HL-60/S4 (cell line): ENCODE data around the gene PPL.
"Not testable (repeated sequence)": the region's sequence is repeated elsewhere in the genome, so short reads cannot be mapped to it uniquely, and the experiment has no call there.

ENCODE experiments used
- in situ Hi-C: fragments of 300-500 bp; cut with MboI; formaldehyde crosslinking; loops from 2 replicates; pipeline ENCODE4 v1.14.3; 2022; ENCODE audit warnings: low sequenced_read_pairs

Gene PPL

DNA sequence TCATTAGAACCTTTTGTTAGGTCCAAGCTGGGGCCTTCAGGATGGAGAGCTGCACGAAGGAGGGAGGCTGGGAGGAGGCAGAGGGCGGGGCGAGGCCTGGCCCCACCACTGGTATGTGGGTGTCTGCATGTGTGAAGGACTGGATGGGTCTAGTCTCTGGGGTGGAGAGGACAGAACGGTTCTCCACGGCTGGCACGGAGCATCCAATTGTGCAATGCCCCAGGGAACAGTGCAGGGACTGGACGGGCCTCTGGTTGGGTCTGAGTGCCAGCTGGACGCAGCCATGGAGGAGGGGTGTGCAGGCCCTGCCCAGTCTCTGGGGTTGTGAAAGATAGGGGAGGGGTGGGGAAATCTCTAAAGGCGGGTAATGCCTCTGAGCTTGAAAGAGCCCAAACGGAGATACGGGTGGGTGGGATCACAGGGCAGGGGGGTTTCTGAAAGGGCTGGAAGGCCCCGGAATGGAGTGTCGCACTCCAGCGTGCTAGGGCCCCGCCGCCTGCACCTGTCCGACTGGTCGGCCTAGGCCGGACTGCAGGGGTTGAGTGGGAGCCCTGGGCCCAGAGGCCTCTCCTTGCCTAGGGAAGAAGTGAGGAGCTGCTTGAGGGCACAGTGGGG, 1.6 kb downstream of the PPL start:
- in situ Hi-C loops = no loop called here

DNA sequence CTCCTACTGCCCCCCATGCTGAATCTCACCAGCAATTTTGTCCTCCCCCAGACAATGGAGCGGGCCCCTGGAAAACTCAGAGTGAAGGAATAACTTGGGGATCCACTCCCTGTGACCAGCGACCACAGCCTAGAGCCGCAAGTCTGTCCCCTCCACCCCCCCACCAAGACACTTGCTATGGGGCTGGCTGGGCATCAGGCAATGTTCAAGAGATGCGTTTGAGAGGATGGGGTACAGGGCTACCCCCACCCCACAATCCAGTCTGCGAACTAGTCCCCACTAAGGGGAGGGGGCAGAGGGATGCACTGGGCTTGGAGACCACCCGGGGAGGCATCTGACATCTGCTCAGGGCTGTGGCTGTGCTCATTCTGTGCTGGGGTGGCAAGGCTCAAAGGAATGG, 2.4 kb downstream of the PPL start:
- in situ Hi-C loops = no loop called here

DNA sequence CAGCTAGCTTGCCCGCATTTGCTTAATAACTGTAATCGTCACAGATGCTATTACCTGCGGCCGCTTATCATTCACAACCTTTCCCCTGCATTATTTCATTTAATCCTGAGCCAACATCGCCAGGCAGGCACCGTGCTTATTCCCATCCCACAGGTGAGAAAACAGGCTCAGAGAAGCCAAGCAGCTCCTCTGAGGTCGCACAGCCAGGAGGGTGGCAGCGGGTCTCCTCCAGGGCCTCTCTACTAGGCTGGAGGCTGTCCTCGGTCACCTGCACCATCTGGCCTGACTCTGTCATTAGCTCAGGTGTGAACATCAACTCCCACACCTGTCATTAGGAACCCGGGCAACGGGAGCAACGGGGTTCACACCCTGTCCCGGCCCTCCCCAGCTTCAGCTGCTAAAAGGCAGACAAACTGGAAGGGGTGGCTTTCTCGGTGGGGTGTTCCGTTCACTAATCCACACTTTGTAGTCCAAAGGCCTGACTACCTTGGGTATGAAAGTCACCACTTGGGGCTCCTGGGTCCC, 3.0 kb downstream of the PPL start:
- in situ Hi-C loops = no loop called here

DNA sequence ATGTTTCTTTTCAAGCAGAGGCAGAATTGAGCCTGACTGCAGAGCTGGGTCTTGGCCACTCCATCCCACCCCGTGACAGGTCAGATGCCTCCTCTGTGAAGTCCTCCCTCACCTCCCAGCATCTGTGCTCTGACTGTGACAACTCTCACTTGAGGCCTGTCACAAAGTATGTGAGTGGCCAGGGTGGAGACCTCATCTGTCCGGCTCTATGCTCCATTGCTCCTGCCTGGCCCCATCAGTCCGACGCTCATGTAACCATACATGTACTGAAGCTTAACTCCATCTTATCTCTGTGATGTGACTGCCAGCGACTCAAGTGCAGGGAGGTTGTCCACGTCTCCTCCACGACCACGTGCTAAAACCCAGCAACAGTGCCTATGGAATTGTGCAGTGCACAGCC, 3.5 kb downstream of the PPL start:
- in situ Hi-C loops = no loop called here

DNA sequence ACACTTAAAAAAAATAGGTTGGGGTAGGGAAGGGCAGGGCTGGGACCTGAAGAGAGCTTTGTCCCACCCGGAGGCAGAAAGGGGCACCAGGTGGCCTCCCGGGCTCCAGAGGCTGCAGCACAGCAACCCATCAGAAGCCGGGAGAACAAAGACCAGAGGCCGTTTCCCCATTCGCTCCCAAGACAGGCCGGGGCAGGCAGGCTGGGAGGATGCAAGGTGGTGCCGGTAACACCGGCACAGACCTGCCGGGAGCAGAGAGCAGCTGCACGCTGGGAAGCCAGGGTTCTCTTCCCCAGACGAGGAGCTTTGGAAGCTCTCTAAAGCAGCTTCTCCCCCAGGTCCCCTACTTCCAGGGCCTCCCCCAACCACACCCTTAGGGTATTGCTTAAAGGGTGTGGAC, 5.6 kb downstream of the PPL start:
- in situ Hi-C loops = no loop called here

DNA sequence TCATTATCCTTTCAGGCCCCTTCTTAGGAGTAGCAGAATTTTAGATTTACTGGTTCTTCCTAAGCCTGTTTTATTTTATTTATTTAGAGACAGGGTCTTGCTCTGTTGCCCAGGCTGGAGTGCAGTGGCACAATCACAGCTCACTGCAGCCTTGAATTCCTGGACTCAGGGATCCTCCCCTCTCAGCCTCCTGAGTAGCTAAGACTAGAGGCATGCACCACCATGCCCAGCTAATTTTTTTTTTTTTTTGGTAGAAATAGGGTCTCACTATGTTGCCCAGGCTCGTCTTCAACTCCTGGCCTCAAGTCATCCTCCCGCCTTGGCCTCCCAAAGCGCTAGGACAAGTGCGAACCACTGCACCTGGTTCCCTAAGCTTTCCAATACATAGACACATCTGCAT, 7.3 kb downstream of the PPL start:
- in situ Hi-C loops = not testable (repeated sequence)

DNA sequence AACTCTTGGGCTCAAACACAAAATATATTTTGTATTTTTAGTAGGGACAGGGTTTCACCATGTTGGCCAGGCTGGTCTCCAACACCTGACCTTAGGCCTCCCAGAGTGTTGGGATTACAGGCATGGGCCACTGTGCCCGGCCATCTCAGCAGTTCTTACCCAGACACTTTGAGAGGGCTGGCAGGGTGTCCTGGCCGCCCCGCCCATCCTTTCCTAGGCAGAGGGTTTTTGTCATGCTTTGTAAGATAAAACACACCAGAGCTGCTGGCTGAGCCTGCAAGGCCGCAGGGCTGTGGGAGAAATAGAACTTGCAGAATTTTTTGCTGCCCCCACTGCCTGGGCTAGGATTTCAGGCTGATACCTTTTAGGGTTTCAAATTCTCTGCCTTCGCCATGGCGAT, 8.7 kb downstream of the PPL start:
- in situ Hi-C loops = no loop called here

DNA sequence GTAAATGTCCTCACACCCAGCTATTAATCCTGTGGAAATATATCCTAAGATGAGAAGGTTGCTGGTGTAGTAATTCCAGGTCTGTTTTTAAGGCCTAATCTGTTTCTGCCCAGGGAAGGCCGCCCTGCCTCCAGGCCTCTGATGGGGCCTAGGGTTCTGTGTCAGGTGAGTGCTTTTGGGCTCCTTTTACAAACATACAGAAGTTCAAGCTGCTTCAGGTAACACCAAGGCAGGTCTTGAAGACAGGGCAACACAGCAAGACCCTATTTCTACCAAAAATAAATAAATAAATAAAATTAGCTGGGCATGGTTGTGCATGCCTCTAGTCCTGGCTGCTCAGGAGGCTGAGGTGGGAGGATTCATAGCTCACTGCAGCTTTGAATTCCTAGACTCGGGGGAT, 9.3 kb downstream of the PPL start:
- in situ Hi-C loops = no loop called here

DNA sequence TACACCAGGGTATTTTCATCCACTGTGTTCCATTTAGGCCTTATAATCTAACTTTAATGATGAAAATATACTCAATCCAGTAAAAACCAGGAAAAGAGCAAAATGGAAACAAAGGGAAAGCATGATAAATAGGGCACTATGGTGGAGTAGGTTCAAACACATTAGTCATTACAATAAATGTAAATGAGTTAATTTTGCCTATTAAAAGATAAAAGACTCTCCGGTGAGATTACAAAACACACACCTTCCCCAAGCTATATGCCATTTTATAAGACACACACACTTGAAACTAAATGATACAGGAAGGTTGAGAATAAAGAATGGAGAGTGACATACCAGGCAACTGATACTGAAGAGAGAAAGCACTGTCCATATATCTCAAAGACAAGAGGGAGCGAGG, 10.0 kb downstream of the PPL start:
- in situ Hi-C loops = no loop called here

DNA sequence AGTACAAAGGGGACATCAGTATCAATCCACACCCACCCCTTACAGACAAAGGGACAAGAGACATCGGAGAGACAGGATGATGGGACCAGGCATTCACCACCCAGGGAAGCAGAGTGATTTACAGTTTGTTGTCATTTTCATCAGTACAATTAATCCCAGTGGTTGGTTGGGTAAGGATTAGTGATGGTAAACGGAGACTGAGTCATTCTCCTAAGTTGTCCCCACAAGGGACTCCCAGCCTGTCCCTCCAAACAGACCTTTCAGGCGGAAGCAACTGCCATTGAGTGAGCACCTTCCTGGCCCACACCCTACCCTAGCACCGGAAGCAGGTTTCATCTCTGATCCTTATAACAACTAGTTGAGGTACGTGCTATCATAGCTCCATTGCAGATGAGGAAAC, 11.2 kb downstream of the PPL start:
- in situ Hi-C loops = no loop called here

DNA sequence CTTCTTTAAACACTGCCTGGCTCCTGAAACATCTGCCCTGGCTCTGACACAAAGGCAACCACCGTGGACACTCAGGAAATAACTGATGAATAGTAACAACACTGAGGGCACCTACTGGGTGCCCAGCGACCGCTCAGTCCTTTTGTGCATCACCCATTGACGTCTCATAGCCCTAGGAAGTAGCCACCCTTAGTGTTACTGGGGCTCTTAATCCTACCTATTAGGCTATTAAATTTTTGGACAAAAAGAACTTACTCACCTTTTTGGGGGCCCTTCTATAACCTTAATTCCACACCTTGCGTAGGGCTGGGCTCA, 11.7 kb downstream of the PPL start:
- in situ Hi-C loops = no loop called here

DNA sequence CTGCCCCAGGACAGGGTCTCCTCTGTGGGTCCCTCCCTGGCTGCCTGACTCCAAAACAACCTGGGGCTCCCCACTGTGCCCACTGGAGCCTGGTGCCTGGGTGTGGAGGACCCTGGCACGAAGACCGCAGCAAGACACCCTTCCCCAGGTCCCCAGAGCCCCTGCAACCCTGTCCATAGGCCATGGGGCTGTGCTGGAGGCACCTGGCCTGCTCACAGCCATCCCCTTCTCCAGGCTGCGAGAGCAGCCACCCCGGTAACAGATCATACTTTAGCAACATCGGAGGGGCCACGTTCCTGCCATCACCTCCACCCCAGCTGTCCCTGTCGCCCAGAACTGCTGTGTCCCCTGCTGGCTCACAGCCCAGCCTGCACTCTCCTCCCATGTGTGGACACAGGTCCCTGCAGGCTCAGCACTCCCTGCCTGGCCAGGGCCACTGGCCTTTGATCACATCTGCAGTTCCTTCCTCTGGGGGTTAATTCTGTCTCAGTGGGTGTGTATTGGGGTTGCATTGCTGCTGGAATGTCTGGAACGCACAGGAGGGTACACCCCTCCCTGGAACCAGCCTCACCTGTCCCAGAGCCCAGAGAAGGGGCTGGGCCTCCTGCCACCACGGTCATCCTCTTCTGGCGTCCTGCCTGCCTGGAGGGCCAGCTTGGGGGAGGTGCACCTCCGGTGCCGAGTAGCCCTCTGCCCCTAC, 12.2 kb downstream of the PPL start:
- in situ Hi-C loops = no loop called here

DNA sequence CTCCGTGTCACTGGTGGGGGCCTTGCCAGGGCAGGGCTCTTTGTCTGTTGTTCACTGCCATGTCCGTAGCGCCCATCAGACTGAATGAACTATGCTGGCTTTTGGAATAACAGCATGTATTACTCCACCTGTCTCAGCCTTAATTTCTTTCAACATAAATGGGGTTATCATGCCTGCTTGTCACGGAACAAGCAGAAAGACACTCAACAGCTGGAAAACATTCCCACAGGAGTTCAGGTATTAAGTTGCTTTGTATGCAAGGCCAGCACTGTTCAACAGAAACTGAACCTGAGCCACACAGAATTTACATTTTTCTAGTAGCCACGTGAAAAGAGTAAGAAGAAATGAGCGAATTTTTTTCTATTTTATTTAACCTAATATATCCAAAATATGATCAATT, 13.1 kb downstream of the PPL start:
- in situ Hi-C loops = no loop called here

DNA sequence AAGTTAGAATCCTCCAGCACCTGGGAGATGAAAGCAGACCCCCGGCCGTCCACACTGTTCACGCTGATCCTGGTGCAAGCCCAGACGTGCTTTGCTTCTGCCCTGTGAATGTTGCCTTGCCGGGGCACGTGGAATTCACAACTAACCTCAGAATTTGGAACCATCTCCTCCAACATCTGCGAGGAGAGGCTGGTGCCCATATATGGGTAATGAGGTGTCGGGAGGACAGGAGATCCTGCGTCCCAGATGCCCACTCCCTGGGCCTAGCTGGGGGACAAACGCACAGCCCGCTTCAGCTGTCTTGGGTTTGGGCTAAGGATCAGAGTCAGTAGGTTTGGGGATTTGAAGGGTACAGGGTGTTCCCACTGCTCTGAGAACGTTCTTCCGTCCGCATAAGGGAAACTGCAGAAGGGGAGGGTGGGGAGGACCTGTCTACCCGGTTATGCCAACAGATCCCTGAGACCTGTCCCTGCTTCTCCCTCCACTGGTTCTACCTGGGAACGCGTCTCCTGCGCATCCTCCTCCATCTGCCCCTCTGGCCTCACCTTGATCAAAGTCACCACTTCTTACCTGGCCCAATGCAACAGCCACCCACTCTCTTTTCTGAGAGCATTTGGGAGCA, 14.1 kb downstream of the PPL start:
- in situ Hi-C loops = no loop called here

DNA sequence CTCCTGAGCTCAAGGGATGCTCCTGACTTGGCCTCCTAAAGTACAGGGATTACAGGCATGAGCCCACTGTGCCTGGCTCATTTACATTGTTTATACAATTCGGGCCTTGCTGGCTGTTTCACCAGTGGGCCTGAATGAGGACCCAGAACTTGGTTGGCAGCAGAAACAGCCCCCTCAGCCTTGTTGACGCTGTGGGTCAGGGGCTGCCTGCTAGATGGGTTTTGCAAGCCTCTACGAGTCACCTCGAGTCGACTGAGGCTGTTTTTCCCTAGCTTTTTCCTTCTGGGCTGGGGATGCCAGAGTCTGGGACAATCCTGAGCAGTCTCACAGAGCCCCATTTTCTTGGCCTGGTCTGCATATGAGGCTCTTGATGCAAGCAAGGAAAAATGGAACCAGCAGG, 16.1 kb downstream of the PPL start:
- in situ Hi-C loops = no loop called here

DNA sequence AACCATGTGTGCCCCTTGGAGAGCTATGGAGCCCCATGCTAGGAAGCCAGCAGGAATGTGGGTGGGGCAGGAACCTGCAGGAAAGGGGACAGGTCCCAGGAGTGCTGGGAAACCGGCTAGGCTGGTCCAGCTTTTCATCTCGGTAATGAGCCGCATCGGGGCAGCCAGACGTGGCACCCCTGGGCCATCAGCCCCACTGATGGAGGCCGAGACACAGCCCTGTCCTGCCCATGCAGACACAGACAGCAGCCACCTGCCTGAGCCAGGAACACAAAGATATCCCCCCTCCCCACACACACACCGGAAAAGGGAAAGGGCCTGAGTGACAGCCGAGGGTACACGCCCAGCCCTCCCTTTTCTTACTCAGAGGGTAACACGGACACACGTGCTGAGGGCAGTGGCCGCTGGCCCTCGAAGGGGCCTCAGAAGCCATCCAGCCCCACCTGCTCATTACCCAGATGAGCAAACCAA, 18.1 kb downstream of the PPL start:
- in situ Hi-C loops = no loop called here

DNA sequence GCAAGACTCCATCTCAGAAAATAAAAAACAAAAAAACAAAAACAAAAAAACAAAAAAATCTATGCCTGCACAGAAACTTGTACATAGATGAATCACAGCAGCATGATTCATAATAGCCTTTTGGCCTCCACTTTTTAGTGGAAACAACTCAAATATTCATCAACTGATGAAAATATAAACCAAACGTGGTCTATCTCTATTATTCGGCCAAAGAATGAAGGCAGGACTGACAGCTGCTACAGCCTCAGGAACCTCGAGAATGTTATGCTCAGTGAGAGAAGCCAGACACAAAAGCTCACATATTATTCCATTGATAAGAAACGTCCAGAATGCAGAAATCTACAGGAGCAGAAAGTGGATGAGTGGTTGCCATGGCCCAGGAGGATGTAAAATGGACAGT, 19.8 kb downstream of the PPL start:
- in situ Hi-C loops = no loop called here

DNA sequence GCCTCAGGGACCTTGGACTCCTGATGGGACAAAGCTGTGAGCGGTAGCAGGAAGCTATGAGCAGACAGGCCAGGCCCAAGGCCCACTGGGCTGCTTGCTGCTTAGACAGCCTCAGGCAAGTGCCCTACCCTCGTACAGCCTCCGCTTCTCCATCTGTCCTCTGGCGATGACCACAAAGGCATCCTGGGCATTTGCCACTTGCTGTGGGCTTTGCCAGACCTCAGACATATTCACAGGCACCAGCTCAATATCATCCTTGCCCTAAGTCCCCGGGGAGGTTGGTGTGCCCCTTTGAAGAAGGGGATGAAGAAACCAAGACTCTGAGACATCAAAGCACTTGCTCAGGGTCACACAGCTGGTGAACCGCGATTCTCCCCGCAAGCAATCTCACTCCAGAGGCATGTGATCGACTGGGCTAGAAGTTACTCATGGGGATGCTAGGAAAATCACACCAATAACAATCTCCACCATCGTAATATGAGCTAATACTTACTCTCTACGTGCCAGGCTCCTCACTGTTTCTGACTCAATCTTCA, 21.7 kb downstream of the PPL start:
- in situ Hi-C loops = no loop called here

DNA sequence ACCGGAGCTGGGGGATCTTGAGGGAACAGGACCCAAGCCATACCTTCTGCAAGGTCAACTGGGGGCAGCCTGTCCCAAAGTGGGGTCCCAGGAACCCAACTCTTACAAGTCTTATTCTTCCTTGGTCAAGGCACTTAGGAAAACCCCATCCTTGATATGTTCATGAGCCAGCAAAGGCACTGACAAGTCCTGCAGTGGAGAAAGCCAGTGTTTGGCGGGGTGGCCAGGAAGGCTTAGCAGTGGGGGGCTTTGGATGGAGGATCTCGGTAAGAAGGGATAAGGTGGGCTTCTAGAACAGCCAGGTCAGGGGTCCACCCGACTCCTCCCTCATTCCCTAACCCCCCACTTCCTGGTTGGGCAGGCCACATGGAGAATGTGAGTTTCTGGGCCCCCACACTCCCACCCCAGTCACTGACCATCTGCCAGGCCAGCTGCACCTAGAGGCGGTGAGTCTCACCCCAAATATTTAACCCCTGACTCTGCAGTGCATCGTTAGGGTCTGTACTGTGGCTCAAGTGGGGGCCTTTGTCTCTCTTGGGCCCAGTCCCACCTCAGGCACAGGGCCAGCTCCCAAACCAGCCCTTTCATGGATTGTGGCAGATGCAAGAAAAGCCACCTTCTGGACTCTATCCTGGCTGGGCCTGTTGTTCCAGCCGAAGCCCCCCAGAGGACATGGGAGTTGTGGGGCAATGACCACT, 22.3 kb downstream of the PPL start:
- in situ Hi-C loops = no loop called here

DNA sequence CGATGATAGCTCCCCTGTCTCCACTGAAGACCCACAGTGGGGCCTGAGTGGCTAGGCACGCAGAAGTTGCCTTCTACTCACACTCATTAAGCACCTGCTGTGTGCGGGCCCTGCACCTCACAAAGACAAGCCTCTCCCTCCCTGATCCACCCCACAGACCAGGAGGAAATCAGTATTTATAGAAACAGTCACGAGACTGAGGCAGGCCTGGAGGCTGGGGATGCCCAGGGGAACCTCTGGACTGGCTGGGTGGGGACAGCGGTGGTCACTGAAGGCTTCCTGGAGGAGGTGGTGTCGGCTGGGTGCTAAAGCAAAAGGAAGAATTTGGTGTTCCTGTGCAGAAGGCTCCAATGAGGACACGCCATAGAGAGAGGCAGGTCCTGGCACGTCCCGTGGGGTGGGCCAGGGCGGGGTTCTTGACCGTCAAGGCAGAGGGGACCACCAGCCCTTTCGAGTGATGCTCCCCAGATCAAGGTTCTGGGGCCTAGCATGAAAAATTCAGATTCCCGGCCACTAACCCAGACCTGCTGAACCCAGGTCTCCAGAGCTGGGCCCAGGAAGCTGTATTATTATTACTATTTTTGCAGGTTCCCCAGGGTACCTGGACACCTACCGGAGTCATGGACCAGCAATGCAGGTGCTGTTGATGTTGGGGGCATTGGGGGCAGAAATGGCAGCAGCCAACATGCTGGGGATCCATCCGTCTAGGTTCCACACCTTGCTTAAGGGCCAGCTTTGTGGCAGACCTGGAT, 23.0 kb downstream of the PPL start:
- in situ Hi-C loops = no loop called here
